Endothelial cell of umbilical vein (primary cell): Measurements from ENCODE around the gene SLC7A8. TPM values are rescaled to one million over a fixed set of nuclear protein-coding genes. Genes with fewer than 3 reads are reported as not detected.

Source experiments
- BruUV-seq: library from RNA; stranded (reverse); fragments of 400-500 nt; replicated peaks from 2 replicates; lab custom pipeline; 2021; lab: Mats Ljungman, UMichigan
- CTCF ChIA-PET: fragments of 300-600, 350-600 bp; sonication (Branson Sonifier 250); formaldehyde crosslinking; loops from one replicate; lab custom pipeline; 2021; ENCODE audit warnings: antibody characterized with exemption, inconsistent platforms; lab: Charles Lee
- POLR2A ChIA-PET: fragments of 300-600, 350-600 bp; sonication (Branson Sonifier 250); formaldehyde crosslinking; loops from one replicate; lab custom pipeline; 2021; ENCODE audit warnings: antibody characterized with exemption, inconsistent platforms; lab: Charles Lee
- DNase-seq: peaks from one replicate; pipeline ENCODE4 v3.0.0-alpha.2; 2011; ENCODE audit warnings: low read depth, low spot score
- FAIRE-seq: peaks from 2 replicates; lab custom pipeline; 2011; peaks lifted over from hg19 to GRCh38; lab: Jason Lieb, UNC
- H2AFZ ChIP-seq: 2 replicates; pipeline ENCODE4 v1.6.0; 2012; ENCODE audit warnings: low read depth, low read length, control low read depth, inconsistent platforms
- H3K27ac ChIP-seq: 2 replicates; pipeline ENCODE4 v1.5.1; 2011; ENCODE audit warnings: low read depth, mild to moderate bottlenecking, control low read depth, low read length, moderate library complexity; ENCODE audit not compliant: insufficient read depth
- H3K27me3 ChIP-seq, 2 experiments: 2 replicates each; pipeline versions ENCODE4 v1.6.0 to v1.6.1; 2011; ENCODE audit warnings: low read length in 2 of 2, mixed read lengths in 1 of 2; ENCODE audit not compliant: control insufficient read depth in 2 of 2, insufficient read depth in 2 of 2
- H3K36me3 ChIP-seq, 2 experiments: 2 replicates in 1 of 2; 3 replicates in 1 of 2; pipeline ENCODE4 v1.5.1; 2011; ENCODE audit warnings: low read length in 2 of 2, mild to moderate bottlenecking in 1 of 2, moderate library complexity in 1 of 2; ENCODE audit not compliant: control insufficient read depth in 2 of 2, insufficient read depth in 2 of 2; ENCODE audit errors: extremely low read depth in 1 of 2
- H3K4me1 ChIP-seq: 3 replicates; pipeline ENCODE4 v1.5.1; 2011; ENCODE audit warnings: mild to moderate bottlenecking, low read length; ENCODE audit not compliant: control insufficient read depth, insufficient read depth; ENCODE audit errors: extremely low read depth
- H3K4me2 ChIP-seq: 2 replicates; pipeline ENCODE4 v1.6.1; 2011; ENCODE audit warnings: low read length, control low read depth, mixed read lengths; ENCODE audit not compliant: insufficient read depth
- H3K4me3 ChIP-seq, 3 experiments: fragments of 200-600 bp in 1 of 3; sonication (generic), shearing (Covaris generic) in 1 of 3; replicated peaks in 1 of 3; 2 replicates each; pipeline ENCODE4 v1.5.1; 2011 to 2016; ENCODE audit warnings: control low read depth in 3 of 3, low read length in 3 of 3, mild to moderate bottlenecking in 2 of 3, inconsistent platforms in 1 of 3, low read depth in 1 of 3, moderate library complexity in 1 of 3; ENCODE audit not compliant: insufficient read depth in 1 of 3
- H3K79me2 ChIP-seq: 2 replicates; pipeline ENCODE4 v1.6.0; 2012; ENCODE audit warnings: low read length, inconsistent platforms; ENCODE audit not compliant: control insufficient read depth, insufficient read depth
- H3K9ac ChIP-seq: replicated peaks from 2 replicates; pipeline ENCODE3; 2011; ENCODE audit warnings: low read length, control low read depth; ENCODE audit not compliant: insufficient read depth; ENCODE audit errors: extremely low read depth
- H3K9me1 ChIP-seq: replicated peaks from 3 replicates; pipeline ENCODE4 v1.6.0; 2011; ENCODE audit warnings: mild to moderate bottlenecking, low read length; ENCODE audit not compliant: control insufficient read depth, insufficient read depth; ENCODE audit errors: extremely low read depth
- H3K9me3 ChIP-seq: replicated peaks from 2 replicates; pipeline ENCODE4 v1.5.1; 2012; ENCODE audit warnings: low read length, inconsistent platforms; ENCODE audit not compliant: control insufficient read depth, insufficient read depth
- H4K20me1 ChIP-seq: replicated peaks from 2 replicates; pipeline ENCODE3; 2011; ENCODE audit warnings: mild to moderate bottlenecking, low read length; ENCODE audit not compliant: control insufficient read depth, insufficient read depth; ENCODE audit errors: extremely low read depth
- EZH2 ChIP-seq: IDR thresholded peaks from 2 replicates; pipeline ENCODE4 v1.6.1; 2012; ENCODE audit warnings: borderline replicate concordance, low read depth, mild to moderate bottlenecking, moderate library complexity, low read length, inconsistent platforms; ENCODE audit not compliant: severe bottlenecking
- FOS ChIP-seq: IDR thresholded peaks from 2 replicates; pipeline ENCODE4 v1.6.1; 2011; ENCODE audit warnings: mild to moderate bottlenecking, low read length, moderate library complexity, borderline replicate concordance; ENCODE audit not compliant: insufficient read depth
- GATA2 ChIP-seq: IDR thresholded peaks from 2 replicates; pipeline ENCODE4 v1.7.0; 2011; ENCODE audit warnings: low read depth, mild to moderate bottlenecking, moderate library complexity, mixed read lengths, low read length; ENCODE audit not compliant: insufficient read length, insufficient read depth
- JUN ChIP-seq: IDR thresholded peaks from 2 replicates; pipeline ENCODE4 v1.6.1; 2011; ENCODE audit warnings: borderline replicate concordance, low read depth; ENCODE audit not compliant: insufficient read length, insufficient read depth
- MYC ChIP-seq: IDR thresholded peaks from one replicate; pipeline ENCODE4 v1.6.1; 2011; ENCODE audit warnings: mild to moderate bottlenecking, low read depth, low read length
- POLR2A ChIP-seq: IDR thresholded peaks from 2 replicates; pipeline ENCODE4 v1.6.1; 2012; ENCODE audit warnings: low read depth, mild to moderate bottlenecking, control low read depth, low read length
- POLR2AphosphoS5 ChIP-seq: IDR thresholded peaks from 2 replicates; pipeline ENCODE4 v1.6.1; 2012; ENCODE audit warnings: low read depth, mild to moderate bottlenecking, control low read depth, low read length, moderate library complexity; ENCODE audit not compliant: insufficient read depth
- dilution Hi-C: fragments of 300-500 bp; cut with MboI; formaldehyde crosslinking; loops from one replicate; pipeline ENCODE4 v1.15.0; 2019; ENCODE audit warnings: low sequenced_read_pairs; ENCODE audit not compliant: extremely low pct_ligation_motif_present
- intact Hi-C: fragments of 100-400 bp; cut with micrococcal nuclease; formaldehyde crosslinking; loops from one replicate; pipeline ENCODE4 v1.10.0; 2022
- polyA plus RNA-seq, 4 experiments: library from polyadenylated mRNA; depleted of rRNA in 3 of 4; stranded (reverse) in 3 of 4; unstranded in 1 of 4; fragments of >200 nt; gene quantifications; 2 replicates each; pipeline versions ENCODE4 v1.2.1 to v1.2.3, GENCODE V29; 2011 to 2012; ENCODE audit warnings: missing spikeins in 1 of 4
- total RNA-seq: library from RNA; stranded (reverse); gene quantifications from 2 replicates; pipeline ENCODE4 v1.2.3, GENCODE V29; 2021
- TF ChIP-seq, protein P1 (sequence below), 2 donors: IDR thresholded peaks; 1 replicate in 1 of 2; 2 replicates in 1 of 2; pipeline ENCODE4 v1.5.1; 2011; ENCODE audit warnings: low read length in 2 of 2, mild to moderate bottlenecking in 2 of 2, moderate library complexity in 2 of 2, control low read depth in 1 of 2, inconsistent platforms in 1 of 2, low read depth in 1 of 2; ENCODE audit not compliant: insufficient read depth in 1 of 2; ENCODE audit errors: extremely low read depth in 1 of 2
- TF ChIP-seq, protein P2 (sequence below): IDR thresholded peaks from 2 replicates; pipeline ENCODE4 v1.6.1; 2011; ENCODE audit not compliant: insufficient read depth, insufficient read length

Gene SLC7A8
- total and polyA plus RNA-seq, 2 donors (not counting 3 experiments of a cell fraction or from before 2014, with no cell fraction given): 0.76 to 1.1 TPM

DNA sequence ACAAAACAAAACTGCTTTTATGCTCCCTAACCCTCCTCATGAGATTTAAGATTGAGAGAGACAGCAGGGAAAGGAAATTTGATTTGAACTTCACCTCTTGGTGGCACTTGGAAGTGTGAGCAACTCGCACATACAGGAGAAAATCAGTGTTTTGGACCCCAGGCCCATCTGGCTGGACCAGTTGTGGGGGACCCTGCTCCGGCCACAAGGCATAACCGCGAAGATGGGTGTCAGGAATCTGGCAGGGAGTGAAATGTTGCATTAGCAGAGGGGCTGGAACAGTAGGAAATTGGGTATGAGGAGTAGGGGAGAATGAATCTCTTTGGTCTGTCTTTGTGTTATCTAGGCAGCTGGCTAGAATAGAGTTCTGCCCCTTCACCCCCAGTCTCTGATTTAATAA lies 79.9 kb downstream of the SLC7A8 start:
- no peak for TF ChIP-seq POLR2AphosphoS5
- TF ChIP-seq, protein P1, sequence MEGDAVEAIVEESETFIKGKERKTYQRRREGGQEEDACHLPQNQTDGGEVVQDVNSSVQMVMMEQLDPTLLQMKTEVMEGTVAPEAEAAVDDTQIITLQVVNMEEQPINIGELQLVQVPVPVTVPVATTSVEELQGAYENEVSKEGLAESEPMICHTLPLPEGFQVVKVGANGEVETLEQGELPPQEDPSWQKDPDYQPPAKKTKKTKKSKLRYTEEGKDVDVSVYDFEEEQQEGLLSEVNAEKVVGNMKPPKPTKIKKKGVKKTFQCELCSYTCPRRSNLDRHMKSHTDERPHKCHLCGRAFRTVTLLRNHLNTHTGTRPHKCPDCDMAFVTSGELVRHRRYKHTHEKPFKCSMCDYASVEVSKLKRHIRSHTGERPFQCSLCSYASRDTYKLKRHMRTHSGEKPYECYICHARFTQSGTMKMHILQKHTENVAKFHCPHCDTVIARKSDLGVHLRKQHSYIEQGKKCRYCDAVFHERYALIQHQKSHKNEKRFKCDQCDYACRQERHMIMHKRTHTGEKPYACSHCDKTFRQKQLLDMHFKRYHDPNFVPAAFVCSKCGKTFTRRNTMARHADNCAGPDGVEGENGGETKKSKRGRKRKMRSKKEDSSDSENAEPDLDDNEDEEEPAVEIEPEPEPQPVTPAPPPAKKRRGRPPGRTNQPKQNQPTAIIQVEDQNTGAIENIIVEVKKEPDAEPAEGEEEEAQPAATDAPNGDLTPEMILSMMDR (IDR thresholded peaks at IDR 0.05; ENCODE audit: extremely low read depth in 1 of 2, insufficient read depth in 1 of 2, low read depth in 1 of 2, low read length in 2 of 2): no peak
- no peak for TF ChIP-seq MYC
- TF ChIP-seq JUN: no peak
- TF ChIP-seq POLR2A: no peak
- TF ChIP-seq FOS: no peak
- no peak for TF ChIP-seq GATA2
- TF ChIP-seq, protein P2, sequence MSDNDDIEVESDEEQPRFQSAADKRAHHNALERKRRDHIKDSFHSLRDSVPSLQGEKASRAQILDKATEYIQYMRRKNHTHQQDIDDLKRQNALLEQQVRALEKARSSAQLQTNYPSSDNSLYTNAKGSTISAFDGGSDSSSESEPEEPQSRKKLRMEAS: no peak
- no peak for TF ChIP-seq EZH2
- H3K9me1 ChIP-seq: no peaks in the 10 kb centered on the region

More for the DNA sequence above, 79.9 kb downstream of the SLC7A8 start:
- H3K27ac ChIP-seq: no peak overlapping the region
- DNase-seq (no peak), FAIRE-seq (no peak)
- dilution Hi-C loops: no loop called here
- H3K4me2 ChIP-seq: no peak overlapping the region
- peaks cover 0 to 3% of the 10 kb centered on the region in 2 experiments for H3K36me3 ChIP-seq
- POLR2A ChIA-PET: no interaction called here
- no peaks in the 10 kb centered on the region for H3K4me1 ChIP-seq
- no peaks in the 10 kb centered on the region for H4K20me1 ChIP-seq
- no peaks in the 10 kb centered on the region for H3K9me3 ChIP-seq
- H2AFZ ChIP-seq: no peak overlapping the region
- intact Hi-C loops: no loop called here
- H3K9ac ChIP-seq: no peak overlapping the region
- H3K79me2 ChIP-seq: peaks cover 5% of the 10 kb centered on the region
- no peaks in the 10 kb centered on the region for H3K27me3 ChIP-seq
- H3K4me3 ChIP-seq: no peak overlapping the region
- CTCF ChIA-PET: interaction anchor here (1.3 to 1.5 kb wide), 2 partner anchors 17 to 35 kb away, joined by 3 to 5 read pairs; no protein-coding TSS in a partner anchor
- no TSS peak for BruUV-seq
